Mesendoderm (in vitro differentiated cells): ENCODE data around the gene MYLIP.
A peak's percentile ranks its signal among the peaks of the same experiment; 100 is the strongest.

Experiments used
- DNase-seq: peaks from one replicate; pipeline ENCODE4 v3.0.0; 2013
- H2AK5ac ChIP-seq: 2 replicates; pipeline ENCODE4 v1.6.1; 2013; ENCODE audit warnings: low read length, inconsistent platforms
- H2BK120ac ChIP-seq: 2 replicates; pipeline ENCODE4 v1.6.1; 2013; ENCODE audit warnings: low read depth, mild to moderate bottlenecking, low read length, moderate library complexity, mixed read lengths
- H2BK15ac ChIP-seq: replicated peaks from 2 replicates; pipeline ENCODE4 v1.6.1; 2013; ENCODE audit warnings: low read depth, mild to moderate bottlenecking, moderate library complexity
- H2BK5ac ChIP-seq: 2 replicates; pipeline ENCODE4 v1.6.1; 2013; ENCODE audit warnings: low read length, inconsistent platforms
- H3K18ac ChIP-seq: 2 replicates; pipeline ENCODE4 v1.6.1; 2013; ENCODE audit warnings: mild to moderate bottlenecking, low read length, mixed read lengths
- H3K23ac ChIP-seq: one replicate; pipeline ENCODE4 v1.6.1; 2013; ENCODE audit warnings: low read length
- H3K27ac ChIP-seq: 2 replicates; pipeline ENCODE4 v1.5.1; 2013; ENCODE audit warnings: low read depth, mild to moderate bottlenecking, inconsistent platforms, low read length, moderate library complexity
- H3K27me3 ChIP-seq: 2 replicates; pipeline ENCODE4 v1.6.1; 2013; ENCODE audit warnings: low read length, control low read depth, mild to moderate bottlenecking, inconsistent platforms; ENCODE audit not compliant: insufficient read depth, poor library complexity
- H3K36me3 ChIP-seq: 2 replicates; pipeline ENCODE4 v1.6.1; 2013; ENCODE audit warnings: low read length, inconsistent platforms; ENCODE audit not compliant: control insufficient read depth, insufficient read depth
- H3K4ac ChIP-seq: one replicate; pipeline ENCODE4 v1.6.1; 2013; ENCODE audit warnings: low read depth, mild to moderate bottlenecking, low read length, moderate library complexity
- H3K4me1 ChIP-seq: 2 replicates; pipeline ENCODE4 v1.6.1; 2013; ENCODE audit warnings: low read depth, low read length, inconsistent platforms; ENCODE audit not compliant: control insufficient read depth
- H3K4me2 ChIP-seq: 2 replicates; pipeline ENCODE4 v1.6.1; 2013; ENCODE audit warnings: low read length
- H3K4me3 ChIP-seq: 2 replicates; pipeline ENCODE4 v1.5.1; 2013; ENCODE audit warnings: mild to moderate bottlenecking, low read length
- H3K56ac ChIP-seq: one replicate; pipeline ENCODE4 v1.6.1; 2013; ENCODE audit warnings: low read length
- H3K79me1 ChIP-seq: 2 replicates; pipeline ENCODE4 v1.6.1; 2013; ENCODE audit warnings: low read length, inconsistent platforms
- H3K79me2 ChIP-seq: 2 replicates; pipeline ENCODE4 v1.6.1; 2013; ENCODE audit warnings: mild to moderate bottlenecking, low read length; ENCODE audit not compliant: control insufficient read depth, insufficient read depth
- H3K9ac ChIP-seq: 2 replicates; pipeline ENCODE4 v1.6.1; 2013; ENCODE audit warnings: low read length, inconsistent platforms
- H4K5ac ChIP-seq: one replicate; pipeline ENCODE4 v1.6.1; 2013; ENCODE audit warnings: low read length
- H4K8ac ChIP-seq: one replicate; pipeline ENCODE4 v1.6.1; 2013; ENCODE audit warnings: low read depth, mild to moderate bottlenecking, control low read depth, low read length, moderate library complexity
- WGBS: extraction: QIAGEN DNeasy Blood & Tissue Kit; methylation state at CpG from one replicate; pipeline ENCODE4 v1.1.7; 2013; ENCODE audit warnings: low lambda C conversion rate, missing lambda C conversion rate; ENCODE audit not compliant: insufficient coverage; ENCODE audit errors: extremely low coverage; 5-methylcytosine and 5-hydroxymethylcytosine counted together

Gene MYLIP

GRCh38 chr6:16181439-16182297, 52.8 kb downstream of the MYLIP start:
- H3K9ac ChIP-seq = no peak overlapping the region
- no peaks in the 10 kb centered on the region for H3K36me3 ChIP-seq
- H3K4me3 ChIP-seq = no peak overlapping the region
- no peak overlapping the region for H2BK5ac ChIP-seq
- no peaks in the 10 kb centered on the region for H3K4me1 ChIP-seq
- no peak overlapping the region for H2BK15ac ChIP-seq
- H3K4ac ChIP-seq = no peak overlapping the region
- no peak overlapping the region for H4K8ac ChIP-seq
- H3K79me1 ChIP-seq = no peaks in the 10 kb centered on the region
- H3K27ac ChIP-seq = no peak overlapping the region
- H3K56ac ChIP-seq = no peak overlapping the region
- no peaks in the 10 kb centered on the region for H3K79me2 ChIP-seq
- no peak overlapping the region for H2BK120ac ChIP-seq
- no peak overlapping the region for H4K5ac ChIP-seq
- no peak overlapping the region for H3K18ac ChIP-seq
- no peak for DNase-seq
- no peak overlapping the region for H3K4me2 ChIP-seq
- no peak overlapping the region for H2AK5ac ChIP-seq
- no CpG with 5 or more reads among the region's 14 CpGs for WGBS
- H3K23ac ChIP-seq = no peak overlapping the region
- H3K27me3 ChIP-seq = no peaks in the 10 kb centered on the region

GRCh38 chr6:16183187-16183664, 54.3 kb downstream of the MYLIP start:
- Histone ChIP-seq H3K4ac (no peak overlapping the region), H3K79me1 (no peaks in the 10 kb centered on the region), H3K4me3 (no peak overlapping the region), H2BK120ac (no peak overlapping the region), H3K9ac (no peak overlapping the region), H3K4me2 (no peak overlapping the region), H2BK5ac (no peak overlapping the region), H3K18ac (no peak overlapping the region), H2AK5ac (no peak overlapping the region), H4K5ac (no peak overlapping the region), H3K27me3 (no peaks in the 10 kb centered on the region), H3K27ac (no peak overlapping the region), H3K79me2 (no peaks in the 10 kb centered on the region), H4K8ac (no peak overlapping the region), H3K56ac (no peak overlapping the region), H3K23ac (no peak overlapping the region), H3K36me3 (no peaks in the 10 kb centered on the region), H2BK15ac (no peak overlapping the region), H3K4me1 (no peaks in the 10 kb centered on the region)
- no CpG with 5 or more reads among the region's 4 CpGs for WGBS
- DNase-seq = peak; percentile 65

- no peak overlapping the region for H3K27ac ChIP-seq
- no peak overlapping the region for H2AK5ac ChIP-seq
- H3K4me2 ChIP-seq = no peak overlapping the region
- no peaks in the 10 kb centered on the region for H3K27me3 ChIP-seq
- H3K56ac ChIP-seq = no peak overlapping the region
- no peaks in the 10 kb centered on the region for H3K79me2 ChIP-seq
- no peak overlapping the region for H3K4ac ChIP-seq
- H3K23ac ChIP-seq = no peak overlapping the region
- H4K8ac ChIP-seq = no peak overlapping the region
- H3K4me3 ChIP-seq = no peak overlapping the region
- no peaks in the 10 kb centered on the region for H3K36me3 ChIP-seq
- H2BK120ac ChIP-seq = no peak overlapping the region
- H2BK15ac ChIP-seq = no peak overlapping the region
- no CpG with 5 or more reads among the region's 3 CpGs for WGBS
- H3K79me1 ChIP-seq = no peaks in the 10 kb centered on the region
- peak; percentile 85 for DNase-seq
- H3K4me1 ChIP-seq = no peaks in the 10 kb centered on the region
- no peak overlapping the region for H3K18ac ChIP-seq
- no peak overlapping the region for H3K9ac ChIP-seq
- H4K5ac ChIP-seq = no peak overlapping the region
- no peak overlapping the region for H2BK5ac ChIP-seq
Measured at GRCh38 chr6:16184129-16184528, 55.2 kb downstream of the MYLIP start.

DNA sequence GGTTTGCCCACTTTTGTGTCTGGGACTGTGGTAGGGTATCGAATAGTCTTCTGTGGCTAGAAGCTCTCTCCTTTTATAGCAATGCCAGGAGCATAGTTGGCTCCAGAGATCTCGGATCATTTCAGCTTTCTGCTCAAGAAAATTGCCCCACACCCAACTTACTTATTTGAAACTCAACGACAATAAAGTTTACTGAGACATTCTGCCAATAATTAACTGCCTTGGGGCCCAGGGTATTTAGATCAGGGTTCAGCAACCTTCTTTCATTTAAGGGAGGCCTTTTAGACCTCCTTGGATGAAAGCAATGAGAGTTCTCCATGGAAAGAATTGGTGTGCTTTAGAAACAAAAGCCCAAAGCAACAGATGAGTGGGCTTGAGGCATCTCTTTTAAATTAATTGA, 55.7 kb downstream of the MYLIP start:
- DNase-seq = no peak
- no peak overlapping the region for H2BK120ac ChIP-seq
- no peak overlapping the region for H2AK5ac ChIP-seq
- H4K5ac ChIP-seq = no peak overlapping the region
- no peaks in the 10 kb centered on the region for H3K36me3 ChIP-seq
- no peak overlapping the region for H4K8ac ChIP-seq
- WGBS = no CpG with 5 or more reads among the region's 3 CpGs
- no peaks in the 10 kb centered on the region for H3K79me1 ChIP-seq
- no peak overlapping the region for H3K23ac ChIP-seq
- H3K4me3 ChIP-seq = no peak overlapping the region
- H3K79me2 ChIP-seq = no peaks in the 10 kb centered on the region
- no peak overlapping the region for H2BK15ac ChIP-seq
- H3K4ac ChIP-seq = no peak overlapping the region
- no peak overlapping the region for H3K56ac ChIP-seq
- no peaks in the 10 kb centered on the region for H3K4me1 ChIP-seq
- H2BK5ac ChIP-seq = no peak overlapping the region
- H3K9ac ChIP-seq = no peak overlapping the region
- no peaks in the 10 kb centered on the region for H3K27me3 ChIP-seq
- no peak overlapping the region for H3K4me2 ChIP-seq
- H3K27ac ChIP-seq = no peak overlapping the region
- H3K18ac ChIP-seq = no peak overlapping the region

- no peak overlapping the region for H3K18ac ChIP-seq
- no peak overlapping the region for H3K27ac ChIP-seq
- no peak overlapping the region for H3K4me3 ChIP-seq
- no peak overlapping the region for H3K23ac ChIP-seq
- no peak overlapping the region for H4K5ac ChIP-seq
- H2BK5ac ChIP-seq = no peak overlapping the region
- no peaks in the 10 kb centered on the region for H3K4me1 ChIP-seq
- H3K79me2 ChIP-seq = no peaks in the 10 kb centered on the region
- no peak for DNase-seq
- no CpG with 5 or more reads among the region's 2 CpGs for WGBS
- H3K36me3 ChIP-seq = no peaks in the 10 kb centered on the region
- no peak overlapping the region for H3K56ac ChIP-seq
- no peak overlapping the region for H2BK15ac ChIP-seq
- H2BK120ac ChIP-seq = no peak overlapping the region
- H4K8ac ChIP-seq = no peak overlapping the region
- H3K4me2 ChIP-seq = no peak overlapping the region
- H3K4ac ChIP-seq = no peak overlapping the region
- H3K79me1 ChIP-seq = no peaks in the 10 kb centered on the region
- no peak overlapping the region for H3K9ac ChIP-seq
- H2AK5ac ChIP-seq = no peak overlapping the region
- H3K27me3 ChIP-seq = no peaks in the 10 kb centered on the region
Measured at GRCh38 chr6:16187176-16187575, 58.3 kb downstream of the MYLIP start.

DNA sequence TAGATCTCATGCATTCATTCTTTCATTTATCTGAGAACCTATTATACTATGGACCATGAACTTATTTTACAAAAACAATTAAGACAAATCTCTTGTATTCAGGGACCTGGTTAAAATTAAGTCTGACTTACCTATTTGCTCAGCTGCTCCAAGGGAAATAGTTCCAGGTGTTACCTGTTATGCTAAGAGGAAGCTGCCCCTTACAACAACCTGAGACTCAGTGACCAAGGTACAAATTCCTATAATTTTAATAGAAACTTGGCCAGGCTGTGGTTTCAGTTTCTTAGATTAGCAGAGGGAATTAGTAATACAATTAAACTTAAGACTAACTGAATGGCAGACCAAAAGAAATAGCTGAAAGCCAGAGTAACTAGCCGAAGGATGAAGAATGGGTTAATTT, 61.3 kb downstream of the MYLIP start:
- Histone ChIP-seq H3K4me3 (no peak overlapping the region), H3K23ac (no peak overlapping the region), H3K4ac (no peak overlapping the region), H4K8ac (no peak overlapping the region), H3K56ac (no peak overlapping the region), H3K79me2 (no peaks in the 10 kb centered on the region), H3K18ac (no peak overlapping the region), H2BK5ac (no peak overlapping the region), H2BK120ac (no peak overlapping the region), H4K5ac (no peak overlapping the region), H3K36me3 (no peaks in the 10 kb centered on the region), H2AK5ac (no peak overlapping the region), H3K4me2 (no peak overlapping the region), H3K4me1 (no peaks in the 10 kb centered on the region), H3K27ac (no peak overlapping the region), H3K79me1 (no peaks in the 10 kb centered on the region), H3K27me3 (no peaks in the 10 kb centered on the region), H2BK15ac (no peak overlapping the region), H3K9ac (no peak overlapping the region)
- no CpG with 5 or more reads among the region's 1 CpG for WGBS
- no peak for DNase-seq
